HEK293 (cell line): ENCODE data around the gene BEND6.

Experiments used
- CTCF ChIA-PET: fragments of 350-600 bp; formaldehyde crosslinking; extraction: SDS; loops from one replicate; lab custom pipeline; 2021; ENCODE audit warnings: antibody characterized with exemption; lab: Yijun Ruan, JAX
- POLR2A ChIA-PET: fragments of 300-600 bp; formaldehyde crosslinking; extraction: SDS; loops from one replicate; lab custom pipeline; 2020; ENCODE audit warnings: antibody characterized with exemption, inconsistent platforms; lab: Yijun Ruan, JAX
- H3K27ac ChIP-seq: fragments of 200-500 bp; sonication (Bioruptor generic); 2 replicates; pipeline ENCODE4 v1.5.1; 2014; ENCODE audit warnings: low read depth, low read length, control low read depth, inconsistent platforms; ENCODE audit errors: extremely low read depth
- H3K36me3 ChIP-seq, 2 experiments: fragments of 200-500 bp in 1 of 2; sonication (Bioruptor generic) in 1 of 2; 1 replicate in 1 of 2; 2 replicates in 1 of 2; pipeline ENCODE4 v1.5.1; 2014 to 2017; ENCODE audit warnings: inconsistent platforms in 2 of 2, low read length in 2 of 2; ENCODE audit not compliant: control insufficient read depth in 2 of 2, insufficient read depth in 1 of 2
- H3K4me1 ChIP-seq: fragments of 200-500 bp; sonication (Bioruptor generic); 2 replicates; pipeline ENCODE4 v1.5.1; 2014; ENCODE audit warnings: mild to moderate bottlenecking, low read length, inconsistent platforms; ENCODE audit not compliant: control insufficient read depth, insufficient read depth
- H3K4me3 ChIP-seq: 2 replicates; pipeline ENCODE4 v1.5.1; 2011; ENCODE audit warnings: low read depth, mild to moderate bottlenecking, control low read depth, low read length, moderate library complexity
- H3K9me3 ChIP-seq: fragments of 200-500 bp; sonication (Bioruptor generic); 2 replicates; pipeline ENCODE4 v1.5.1; 2014; ENCODE audit warnings: low read depth, low read length, inconsistent platforms; ENCODE audit not compliant: control insufficient read depth, insufficient read depth
- BCL6B ChIP-seq: fragments of 450-650 bp; formaldehyde crosslinking; IDR thresholded peaks from 2 replicates; pipeline ENCODE4 v1.5.1; 2017; ENCODE audit warnings: missing biosample characterization, missing genetic modification characterization
- KLF17 ChIP-seq: fragments of 450-650 bp; formaldehyde crosslinking; IDR thresholded peaks from 2 replicates; pipeline ENCODE4 v1.5.1; 2016; ENCODE audit warnings: missing biosample characterization, missing genetic modification characterization
- SCRT1 ChIP-seq: fragments of 450-650 bp; formaldehyde crosslinking; IDR thresholded peaks from 2 replicates; pipeline ENCODE4 v1.5.1; 2016; ENCODE audit warnings: missing biosample characterization, missing genetic modification characterization, borderline replicate concordance
- ZBTB21 ChIP-seq: fragments of 450-650 bp; formaldehyde crosslinking; IDR thresholded peaks from 2 replicates; pipeline ENCODE4 v1.5.1; 2017; ENCODE audit warnings: missing biosample characterization, missing genetic modification characterization
- ZBTB44 ChIP-seq: fragments of 450-650 bp; IDR thresholded peaks from 2 replicates; pipeline ENCODE4 v1.5.1; 2018; ENCODE audit warnings: missing biosample characterization, mild to moderate bottlenecking, missing genetic modification characterization
- ZNF16 ChIP-seq: fragments of 450-650 bp; formaldehyde crosslinking; IDR thresholded peaks from 2 replicates; pipeline ENCODE4 v1.5.1; 2016; ENCODE audit warnings: low read depth, missing biosample characterization, missing genetic modification characterization
- ZNF280D ChIP-seq: fragments of 450-650 bp; formaldehyde crosslinking; IDR thresholded peaks from 2 replicates; pipeline ENCODE4 v1.5.1; 2016; ENCODE audit warnings: missing biosample characterization, missing genetic modification characterization
- ZNF426 ChIP-seq: fragments of 450-650 bp; formaldehyde crosslinking; IDR thresholded peaks from 2 replicates; pipeline ENCODE4 v1.5.1; 2017; ENCODE audit warnings: missing biosample characterization, missing genetic modification characterization, mild to moderate bottlenecking, inconsistent platforms, moderate library complexity
- ZNF449 ChIP-seq: fragments of 450-650 bp; formaldehyde crosslinking; IDR thresholded peaks from 2 replicates; pipeline ENCODE4 v1.5.1; 2017; ENCODE audit warnings: missing biosample characterization, mild to moderate bottlenecking, missing genetic modification characterization, moderate library complexity
- ZNF521 ChIP-seq: fragments of 450-650 bp; formaldehyde crosslinking; IDR thresholded peaks from 2 replicates; pipeline ENCODE4 v1.5.1; 2017; ENCODE audit warnings: missing biosample characterization, mild to moderate bottlenecking, missing genetic modification characterization
- ZNF549 ChIP-seq: fragments of 450-650 bp; IDR thresholded peaks from 2 replicates; pipeline ENCODE4 v1.5.1; 2018; ENCODE audit warnings: missing biosample characterization, missing genetic modification characterization, mild to moderate bottlenecking, inconsistent platforms, moderate library complexity
- ZNF561 ChIP-seq: fragments of 450-650 bp; IDR thresholded peaks from 2 replicates; pipeline ENCODE4 v1.5.1; 2018; ENCODE audit warnings: missing biosample characterization, missing genetic modification characterization, borderline replicate concordance
- ZNF639 ChIP-seq: fragments of 450-650 bp; formaldehyde crosslinking; IDR thresholded peaks from 2 replicates; pipeline ENCODE4 v1.5.1; 2016; ENCODE audit warnings: missing biosample characterization, missing genetic modification characterization

BEND6 gene

GRCh38 chr6:57029213-57029612, 74.3 kb downstream of the BEND6 start (continued):
- TF ChIP-seq ZBTB44 (tag by site-specific recombination) (no peak), ZNF561 (tag by site-specific recombination) (no peak), ZNF521 (tag by site-specific recombination) (no peak), BCL6B (tag by site-specific recombination) (no peak)

- POLR2A ChIA-PET: no interaction called here
- Histone ChIP-seq H3K9me3 (no peaks in the 10 kb centered on the region), H3K4me3 (no peak overlapping the region), H3K4me1 (0 out of 2 replicates have a peak, but pooled peaks cover 3% of the 10 kb centered on the region), H3K36me3 (no peaks in the 10 kb centered on the region), H3K27ac (no peak overlapping the region)
- TF ChIP-seq KLF17 (no peak), ZNF16 (tag by site-specific recombination) (no peak), SCRT1 (tag by site-specific recombination) (no peak), ZNF426 (tag by site-specific recombination) (no peak), ZNF449 (no peak), ZNF280D (no peak), ZBTB21 (tag by site-specific recombination) (no peak), ZNF549 (tag by site-specific recombination) (no peak), ZNF639 (no peak)
- CTCF ChIA-PET: no interaction called here
Measured at GRCh38 chr6:57033228-57033627, 78.3 kb downstream of the BEND6 start.
